CD1c-positive myeloid dendritic cell (primary cell): ENCODE data around the gene C14orf119.

Experiments used
- DNase-seq: peaks from one replicate; pipeline ENCODE4 v3.0.0-alpha.2; 2016; ENCODE audit errors: extremely low spot score

Gene C14orf119

GRCh38 chr14:23149745-23150144 lies 54.4 kb downstream of the C14orf119 start:
- no peak for DNase-seq
